Measurements from ENCODE around the gene BRCA1. TPM values are rescaled to one million over a fixed set of nuclear protein-coding genes. Genes with fewer than 3 reads are reported as not detected.

Gene BRCA1
- total RNA-seq, result 10 to 100 TPM in 2 of 3 donors, 1 to 10 TPM in 1; 8.8 to 17.4 (median 10.3) TPM
- long read RNA-seq, donor 1, partial matches to known transcripts, result 0 of 9 reads
- long read RNA-seq, donor 1, other reads (novel, unspliced or antisense), result 9 of 9 reads
- long read RNA-seq, donor 2, full-length matches to known transcripts, result 4 of 10 reads
- long read RNA-seq, donor 2, partial matches to known transcripts, result 1 of 10 reads
- long read RNA-seq, donor 2, other reads (novel, unspliced or antisense), result 5 of 10 reads

DNA sequence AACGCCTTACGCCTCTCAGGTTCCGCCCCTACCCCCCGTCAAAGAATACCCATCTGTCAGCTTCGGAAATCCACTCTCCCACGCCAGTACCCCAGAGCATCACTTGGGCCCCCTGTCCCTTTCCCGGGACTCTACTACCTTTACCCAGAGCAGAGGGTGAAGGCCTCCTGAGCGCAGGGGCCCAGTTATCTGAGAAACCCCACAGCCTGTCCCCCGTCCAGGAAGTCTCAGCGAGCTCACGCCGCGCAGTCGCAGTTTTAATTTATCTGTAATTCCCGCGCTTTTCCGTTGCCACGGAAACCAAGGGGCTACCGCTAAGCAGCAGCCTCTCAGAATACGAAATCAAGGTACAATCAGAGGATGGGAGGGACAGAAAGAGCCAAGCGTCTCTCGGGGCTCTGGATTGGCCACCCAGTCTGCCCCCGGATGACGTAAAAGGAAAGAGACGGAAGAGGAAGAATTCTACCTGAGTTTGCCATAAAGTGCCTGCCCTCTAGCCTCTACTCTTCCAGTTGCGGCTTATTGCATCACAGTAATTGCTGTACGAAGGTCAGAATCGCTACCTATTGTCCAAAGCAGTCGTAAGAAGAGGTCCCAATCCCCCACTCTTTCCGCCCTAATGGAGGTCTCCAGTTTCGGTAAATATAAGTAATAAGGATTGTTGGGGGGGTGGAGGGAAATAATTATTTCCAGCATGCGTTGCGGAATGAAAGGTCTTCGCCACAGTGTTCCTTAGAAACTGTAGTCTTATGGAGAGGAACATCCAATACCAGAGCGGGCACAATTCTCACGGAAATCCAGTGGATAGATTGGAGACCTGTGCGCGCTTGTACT lies at the start of gene BRCA1:
BRCA1 (minus strand) TSS at position 232 of the 834 bp plus-strand sequence. CDS start 1,268 bp downstream, outside the sequence.
- H3K4me3 ChIP-seq, result peak within 1 kb of the TSS; percentile 24
- peaks cover 15% of the 10 kb centered on the region for H3K4me1 ChIP-seq (ENCODE audit: low read depth)
- ATAC-seq (peak; percentile 99), DNase-seq (peak; percentile 90 to 98 (median 93))
- intact Hi-C loops (cut with DNase I, micrococcal nuclease), result no loop called here
- H3K36me3 ChIP-seq (ENCODE audit: low read depth), result peaks cover 5% of the 10 kb centered on the region
- H3K9me3 ChIP-seq, result no peaks in the 10 kb centered on the region
- TF ChIP-seq CTCF (IDR thresholded peaks at IDR 0.05), result no peak

- no peaks in the 10 kb centered on the region for H3K9me3 ChIP-seq
- H3K4me1 ChIP-seq (ENCODE audit: low read depth), result peaks cover 54% of the 10 kb centered on the region
- H3K36me3 ChIP-seq (ENCODE audit: low read depth), result peaks cover 13% of the 10 kb centered on the region
- peak in 1 of 3 donors; percentile 78 for DNase-seq
- no peak for TF ChIP-seq CTCF (IDR thresholded peaks at IDR 0.05)
- H3K4me3 ChIP-seq, result peak overlapping the region; percentile 56
- ATAC-seq, result no peak
- intact Hi-C loops (cut with DNase I, micrococcal nuclease), result no loop called here
Measured at GRCh38 chr17:43171586-43172487, 46.7 kb upstream of the BRCA1 start.

DNA sequence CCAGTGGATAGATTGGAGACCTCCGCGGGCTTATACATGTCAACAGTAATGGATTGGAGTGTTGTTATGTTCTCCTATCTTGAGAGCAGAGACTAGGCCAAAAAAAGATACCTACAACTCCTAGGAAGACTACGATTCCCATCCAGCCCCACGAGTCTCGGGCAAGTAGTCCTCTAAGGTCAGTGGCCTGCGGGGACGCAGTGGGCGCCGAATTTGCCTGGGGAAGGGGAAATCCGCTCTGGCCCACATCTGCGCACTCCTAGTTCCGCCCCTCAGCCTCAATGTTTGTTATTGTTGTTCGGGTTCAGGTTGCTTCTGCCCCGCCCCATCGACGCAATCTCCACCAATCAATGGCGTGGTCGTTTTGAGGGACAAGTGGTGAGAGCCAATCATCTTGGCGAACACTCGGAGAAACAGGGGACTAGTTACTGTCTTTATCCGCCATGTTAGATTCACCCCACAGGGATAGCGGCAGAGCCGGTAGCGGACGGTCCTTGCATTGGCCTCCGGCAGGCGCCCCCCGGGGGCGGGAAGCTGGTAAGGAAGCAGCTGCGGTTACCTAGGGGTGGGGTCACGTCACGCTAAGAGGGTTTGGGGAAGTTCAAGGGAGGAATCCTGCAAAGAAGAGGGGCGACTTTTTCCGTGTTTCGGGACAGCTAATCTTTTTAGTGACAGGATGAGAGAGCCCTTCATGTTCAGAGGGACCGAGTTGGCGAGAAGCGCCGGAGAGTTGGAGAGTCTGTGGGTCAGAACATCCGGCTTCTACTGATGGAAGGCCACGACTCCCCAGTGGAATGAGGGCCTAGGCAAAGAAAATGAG lies 45.8 kb upstream of the BRCA1 start, which contains the start of gene NBR1:
NBR1 (plus strand) TSS at position 449 of the 820 bp plus-strand sequence. CDS start 4,586 bp downstream, outside the sequence.
- intact Hi-C loops (cut with DNase I, micrococcal nuclease), result no loop called here
- DNase-seq (peak; percentile 95 to 98 (median 97)), ATAC-seq (peak; percentile 86)
- Histone ChIP-seq H3K4me3 (peak within 1 kb of the TSS; percentile 56), H3K4me1 (ENCODE audit: low read depth) (peaks cover 47% of the 10 kb centered on the region), H3K36me3 (ENCODE audit: low read depth) (peaks cover 9% of the 10 kb centered on the region), H3K9me3 (no peaks in the 10 kb centered on the region)
- no peak for TF ChIP-seq CTCF (IDR thresholded peaks at IDR 0.05)

DNA sequence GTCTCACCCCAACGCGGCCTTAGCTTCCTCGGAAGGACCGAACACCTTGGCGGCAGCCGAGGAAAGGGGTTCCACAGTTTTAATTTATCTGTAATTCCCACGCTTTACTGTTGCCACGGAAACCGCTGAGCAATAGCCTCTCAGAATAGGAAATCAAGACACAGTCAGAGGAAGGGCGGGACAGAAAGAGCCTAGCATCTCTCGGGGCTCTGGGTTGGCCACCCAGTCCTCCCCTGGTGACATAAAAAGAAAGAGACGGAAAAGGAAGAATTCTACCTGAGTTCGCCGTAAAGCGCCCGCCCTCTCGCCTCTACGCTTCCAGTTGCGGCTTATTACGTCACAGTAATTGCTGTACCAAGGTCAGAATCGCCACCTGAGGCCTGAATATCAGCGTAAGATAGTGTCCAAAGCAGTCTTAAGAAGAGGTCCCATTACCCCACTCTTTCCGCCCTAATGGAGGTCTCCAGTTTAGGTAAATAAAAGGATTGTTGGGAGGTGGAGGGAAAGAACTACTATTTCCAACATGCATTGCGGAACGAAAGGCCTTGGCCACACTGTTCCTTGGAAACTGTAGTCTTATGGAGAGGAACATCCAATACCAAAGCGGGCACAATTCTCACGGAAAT lies 45.1 kb upstream of the BRCA1 start:
- Histone ChIP-seq H3K4me1 (ENCODE audit: low read depth) (peaks cover 40% of the 10 kb centered on the region), H3K36me3 (ENCODE audit: low read depth) (peaks cover 9% of the 10 kb centered on the region), H3K4me3 (peak overlapping the region; percentile 56), H3K9me3 (no peaks in the 10 kb centered on the region)
- DNase-seq (peak; percentile 87 to 94 (median 93)), ATAC-seq (peak; percentile 88)
- no peak for TF ChIP-seq CTCF (IDR thresholded peaks at IDR 0.05)
- intact Hi-C loops (cut with DNase I, micrococcal nuclease), result no loop called here

Data from mucosa of descending colon (tissue), 3 donors.